ENCODE results near the gene GALNT18. TPM values are rescaled to one million over a fixed set of nuclear protein-coding genes. Genes with fewer than 3 reads are reported as not detected.

Gene GALNT18
- total RNA-seq, 1 donor from 2014 or later = 39.8 TPM

DNA sequence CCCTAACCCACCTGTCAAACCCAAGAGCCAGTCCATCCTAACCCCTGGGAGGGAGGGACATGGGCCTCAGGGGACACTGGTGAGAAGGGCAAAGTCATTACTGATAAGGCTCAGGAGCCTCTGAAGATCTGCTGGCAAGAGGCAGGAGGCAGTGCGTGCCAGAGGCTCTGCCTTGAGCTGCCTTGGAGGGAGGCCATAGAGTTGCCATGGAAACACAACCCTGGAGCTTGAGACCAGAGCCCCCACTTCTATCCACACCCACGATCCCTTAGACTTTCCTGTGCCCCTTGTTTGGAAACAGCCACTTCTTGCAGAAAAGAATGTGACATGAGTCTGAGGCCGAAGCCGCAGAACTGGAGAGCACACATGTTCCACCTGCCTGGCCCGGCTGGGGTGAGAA, 179.0 kb downstream of the GALNT18 start:
- Mint-ChIP-seq H3K36me3 (ENCODE audit: unreplicated experiment) (peaks cover 21% of the 10 kb centered on the region), H3K9me3 (ENCODE audit: unreplicated experiment) (no peaks in the 10 kb centered on the region), H3K4me3 (ENCODE audit: unreplicated experiment) (no peak overlapping the region), H3K27ac (ENCODE audit: unreplicated experiment) (peak overlapping the region; percentile 54), H3K4me1 (ENCODE audit: unreplicated experiment) (peaks cover 52% of the 10 kb centered on the region), H3K27me3 (ENCODE audit: unreplicated experiment) (no peaks in the 10 kb centered on the region)
- DNase-seq (ENCODE audit: extremely low spot score, unreplicated experiment) = no peak
- TF ChIP-seq, protein P1, sequence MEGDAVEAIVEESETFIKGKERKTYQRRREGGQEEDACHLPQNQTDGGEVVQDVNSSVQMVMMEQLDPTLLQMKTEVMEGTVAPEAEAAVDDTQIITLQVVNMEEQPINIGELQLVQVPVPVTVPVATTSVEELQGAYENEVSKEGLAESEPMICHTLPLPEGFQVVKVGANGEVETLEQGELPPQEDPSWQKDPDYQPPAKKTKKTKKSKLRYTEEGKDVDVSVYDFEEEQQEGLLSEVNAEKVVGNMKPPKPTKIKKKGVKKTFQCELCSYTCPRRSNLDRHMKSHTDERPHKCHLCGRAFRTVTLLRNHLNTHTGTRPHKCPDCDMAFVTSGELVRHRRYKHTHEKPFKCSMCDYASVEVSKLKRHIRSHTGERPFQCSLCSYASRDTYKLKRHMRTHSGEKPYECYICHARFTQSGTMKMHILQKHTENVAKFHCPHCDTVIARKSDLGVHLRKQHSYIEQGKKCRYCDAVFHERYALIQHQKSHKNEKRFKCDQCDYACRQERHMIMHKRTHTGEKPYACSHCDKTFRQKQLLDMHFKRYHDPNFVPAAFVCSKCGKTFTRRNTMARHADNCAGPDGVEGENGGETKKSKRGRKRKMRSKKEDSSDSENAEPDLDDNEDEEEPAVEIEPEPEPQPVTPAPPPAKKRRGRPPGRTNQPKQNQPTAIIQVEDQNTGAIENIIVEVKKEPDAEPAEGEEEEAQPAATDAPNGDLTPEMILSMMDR (IDR thresholded peaks at IDR 0.05) = no peak

DNA sequence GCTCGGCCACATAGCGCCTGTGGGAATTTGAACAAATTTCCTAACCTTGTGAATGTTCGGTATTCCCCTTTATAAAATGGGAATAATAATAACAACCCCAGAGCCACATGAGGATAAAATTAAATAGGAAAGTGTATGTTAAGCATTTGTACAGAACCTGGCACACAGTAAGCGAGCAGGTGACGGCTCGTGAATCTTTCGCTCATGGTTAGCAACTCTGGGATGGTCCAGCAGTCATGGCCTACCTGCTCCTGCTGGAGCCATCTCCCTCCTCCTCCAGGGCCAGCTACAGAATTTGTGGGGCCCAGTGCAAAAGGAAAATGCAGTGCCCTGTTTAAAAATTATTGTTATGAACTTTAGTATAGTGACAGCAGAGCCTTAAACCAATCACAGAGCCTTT, 180.3 kb downstream of the GALNT18 start:
- H3K4me1 Mint-ChIP-seq (ENCODE audit: unreplicated experiment) = peaks cover 43% of the 10 kb centered on the region
- H3K27ac Mint-ChIP-seq (ENCODE audit: unreplicated experiment) = no peak overlapping the region
- no peak for DNase-seq (ENCODE audit: extremely low spot score, unreplicated experiment)
- no peaks in the 10 kb centered on the region for H3K9me3 Mint-ChIP-seq (ENCODE audit: unreplicated experiment)
- H3K4me3 Mint-ChIP-seq (ENCODE audit: unreplicated experiment) = no peak overlapping the region
- TF ChIP-seq, protein P1 (IDR thresholded peaks at IDR 0.05) = no peak
- H3K36me3 Mint-ChIP-seq (ENCODE audit: unreplicated experiment) = peaks cover 14% of the 10 kb centered on the region
- H3K27me3 Mint-ChIP-seq (ENCODE audit: unreplicated experiment) = no peaks in the 10 kb centered on the region

DNA sequence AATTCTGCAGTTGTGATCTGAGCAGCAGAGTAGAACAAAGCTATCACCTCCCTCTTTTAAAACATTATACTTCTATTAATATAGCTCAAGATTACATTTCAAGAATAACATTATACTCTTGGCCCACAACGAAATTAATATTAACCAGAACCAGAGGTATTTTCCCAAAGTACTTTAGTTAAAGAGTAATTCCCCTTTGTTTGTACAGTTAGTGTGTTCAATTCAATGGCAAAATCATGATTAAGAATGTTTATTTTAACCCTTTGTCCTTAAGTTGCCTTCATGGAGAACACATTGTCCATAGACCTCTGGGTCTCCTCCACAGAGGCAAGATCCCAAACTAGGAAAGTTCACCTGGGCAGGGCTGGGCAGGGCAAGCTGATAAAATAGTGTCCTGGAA, 180.7 kb downstream of the GALNT18 start:
- DNase-seq (ENCODE audit: extremely low spot score, unreplicated experiment) = no peak
- H3K27ac Mint-ChIP-seq (ENCODE audit: unreplicated experiment) = no peak overlapping the region
- H3K4me3 Mint-ChIP-seq (ENCODE audit: unreplicated experiment) = no peak overlapping the region
- peaks cover 42% of the 10 kb centered on the region for H3K4me1 Mint-ChIP-seq (ENCODE audit: unreplicated experiment)
- peaks cover 14% of the 10 kb centered on the region for H3K36me3 Mint-ChIP-seq (ENCODE audit: unreplicated experiment)
- TF ChIP-seq, protein P1 (IDR thresholded peaks at IDR 0.05) = no peak
- H3K27me3 Mint-ChIP-seq (ENCODE audit: unreplicated experiment) = no peaks in the 10 kb centered on the region
- H3K9me3 Mint-ChIP-seq (ENCODE audit: unreplicated experiment) = no peaks in the 10 kb centered on the region

DNA sequence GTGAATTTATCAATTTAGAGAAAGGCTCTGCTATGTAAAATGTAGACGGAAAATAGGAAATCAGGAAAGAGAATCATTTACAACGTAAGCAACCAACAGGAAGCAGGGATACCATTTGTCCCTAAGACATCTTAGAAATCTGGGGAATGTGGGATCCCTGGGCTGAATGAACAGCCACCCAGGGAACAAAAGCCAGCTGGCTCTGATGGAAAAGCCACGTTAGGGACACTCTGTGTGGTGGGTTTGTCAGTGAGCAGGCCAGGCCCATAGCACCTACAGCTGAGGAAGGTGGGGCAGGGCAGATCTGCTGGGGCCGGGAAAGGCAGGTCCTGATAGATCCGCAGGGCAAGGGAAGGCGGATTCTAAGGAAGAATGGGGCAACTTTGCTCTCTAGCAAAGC, 181.7 kb downstream of the GALNT18 start:
- DNase-seq (ENCODE audit: extremely low spot score, unreplicated experiment) = no peak
- Mint-ChIP-seq H3K27me3 (ENCODE audit: unreplicated experiment) (no peaks in the 10 kb centered on the region), H3K36me3 (ENCODE audit: unreplicated experiment) (peaks cover 14% of the 10 kb centered on the region), H3K4me1 (ENCODE audit: unreplicated experiment) (peaks cover 37% of the 10 kb centered on the region), H3K4me3 (ENCODE audit: unreplicated experiment) (no peak overlapping the region), H3K9me3 (ENCODE audit: unreplicated experiment) (no peaks in the 10 kb centered on the region), H3K27ac (ENCODE audit: unreplicated experiment) (no peak overlapping the region)
- TF ChIP-seq, protein P1 (IDR thresholded peaks at IDR 0.05) = no peak

DNA sequence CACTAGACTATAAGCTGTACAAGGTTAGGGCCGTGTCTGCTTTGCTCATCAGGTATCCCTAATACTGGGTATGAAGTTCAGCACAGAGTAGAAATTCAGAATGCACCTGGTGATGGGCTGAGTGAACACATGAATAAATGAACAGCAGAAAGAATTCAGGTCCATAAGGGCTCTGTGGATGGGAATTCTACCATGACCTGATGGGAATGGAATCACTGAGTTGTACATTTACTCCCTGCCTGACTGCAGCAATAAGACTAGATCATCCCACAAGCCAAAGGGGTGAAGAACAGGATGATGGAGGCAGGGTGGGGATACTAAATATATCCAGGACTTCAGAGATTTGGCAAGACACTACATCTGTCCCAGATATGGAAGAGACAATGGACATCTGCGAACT, 182.2 kb downstream of the GALNT18 start:
- H3K4me3 Mint-ChIP-seq (ENCODE audit: unreplicated experiment) = no peak overlapping the region
- H3K4me1 Mint-ChIP-seq (ENCODE audit: unreplicated experiment) = peaks cover 33% of the 10 kb centered on the region
- no peaks in the 10 kb centered on the region for H3K9me3 Mint-ChIP-seq (ENCODE audit: unreplicated experiment)
- no peak for DNase-seq (ENCODE audit: extremely low spot score, unreplicated experiment)
- H3K27ac Mint-ChIP-seq (ENCODE audit: unreplicated experiment) = no peak overlapping the region
- no peaks in the 10 kb centered on the region for H3K27me3 Mint-ChIP-seq (ENCODE audit: unreplicated experiment)
- H3K36me3 Mint-ChIP-seq (ENCODE audit: unreplicated experiment) = peaks cover 14% of the 10 kb centered on the region
- TF ChIP-seq, protein P1 (IDR thresholded peaks at IDR 0.05) = no peak
